Thoracic aorta endothelial cell (primary cell): ENCODE measurements around the gene CFAP99. TPM values are rescaled to one million over a fixed set of nuclear protein-coding genes. Genes with fewer than 3 reads are reported as not detected.

Experiments used
- total RNA-seq: library from RNA; depleted of rRNA; stranded (reverse); fragments of >200 nt; gene quantifications from 2 replicates; pipeline ENCODE4 v1.2.3, GENCODE V29; 2012

The CFAP99 gene
- total RNA-seq: not detected in 2 replicates

DNA sequence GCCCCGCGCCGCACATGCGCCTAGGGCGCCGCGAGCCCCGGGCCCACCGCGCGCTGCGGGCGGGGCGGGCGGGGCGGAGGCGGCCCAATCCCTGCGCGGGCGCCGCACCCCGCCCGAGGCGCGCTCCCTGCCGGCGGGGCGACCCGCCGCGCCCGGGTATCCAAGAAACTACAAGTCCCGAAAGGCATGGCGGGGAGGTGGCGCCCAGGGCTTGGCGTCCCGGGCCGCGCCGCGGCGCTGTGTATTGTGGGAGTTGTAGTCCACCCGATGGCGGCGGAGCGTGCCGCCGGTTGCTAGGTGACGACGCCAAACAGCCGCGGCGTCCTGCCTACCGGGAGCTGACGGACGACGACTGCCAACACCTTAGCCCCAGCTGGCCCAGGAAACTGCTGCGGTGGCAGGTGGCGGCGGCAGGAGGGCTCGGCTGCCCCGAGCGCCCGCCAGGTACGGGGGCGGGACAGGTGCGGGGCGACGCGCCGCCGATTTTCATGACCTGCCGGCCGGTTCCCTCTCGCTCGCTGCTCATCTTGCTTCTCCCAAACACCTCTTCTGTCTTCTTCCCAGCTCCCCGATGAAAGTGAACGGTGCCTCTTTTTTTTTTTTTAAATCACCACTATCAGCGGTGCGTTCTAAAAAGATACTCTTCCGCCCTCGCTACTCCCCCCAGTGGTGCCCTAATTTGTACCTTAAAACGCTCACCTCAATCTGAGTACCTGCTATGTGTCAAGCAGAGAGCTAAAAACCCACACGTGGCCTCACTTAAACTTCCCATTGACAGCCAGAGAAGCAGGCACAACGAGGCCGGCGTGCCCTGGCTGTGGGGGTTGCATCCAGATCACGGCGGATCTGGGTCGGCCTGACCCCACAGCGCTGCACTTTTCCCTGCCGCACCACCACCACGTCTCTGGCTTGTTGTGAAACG lies at the start of gene CFAP99:
TSS of gene CFAP99 (plus strand) at position 306 of the 922 bp plus-strand sequence.

DNA sequence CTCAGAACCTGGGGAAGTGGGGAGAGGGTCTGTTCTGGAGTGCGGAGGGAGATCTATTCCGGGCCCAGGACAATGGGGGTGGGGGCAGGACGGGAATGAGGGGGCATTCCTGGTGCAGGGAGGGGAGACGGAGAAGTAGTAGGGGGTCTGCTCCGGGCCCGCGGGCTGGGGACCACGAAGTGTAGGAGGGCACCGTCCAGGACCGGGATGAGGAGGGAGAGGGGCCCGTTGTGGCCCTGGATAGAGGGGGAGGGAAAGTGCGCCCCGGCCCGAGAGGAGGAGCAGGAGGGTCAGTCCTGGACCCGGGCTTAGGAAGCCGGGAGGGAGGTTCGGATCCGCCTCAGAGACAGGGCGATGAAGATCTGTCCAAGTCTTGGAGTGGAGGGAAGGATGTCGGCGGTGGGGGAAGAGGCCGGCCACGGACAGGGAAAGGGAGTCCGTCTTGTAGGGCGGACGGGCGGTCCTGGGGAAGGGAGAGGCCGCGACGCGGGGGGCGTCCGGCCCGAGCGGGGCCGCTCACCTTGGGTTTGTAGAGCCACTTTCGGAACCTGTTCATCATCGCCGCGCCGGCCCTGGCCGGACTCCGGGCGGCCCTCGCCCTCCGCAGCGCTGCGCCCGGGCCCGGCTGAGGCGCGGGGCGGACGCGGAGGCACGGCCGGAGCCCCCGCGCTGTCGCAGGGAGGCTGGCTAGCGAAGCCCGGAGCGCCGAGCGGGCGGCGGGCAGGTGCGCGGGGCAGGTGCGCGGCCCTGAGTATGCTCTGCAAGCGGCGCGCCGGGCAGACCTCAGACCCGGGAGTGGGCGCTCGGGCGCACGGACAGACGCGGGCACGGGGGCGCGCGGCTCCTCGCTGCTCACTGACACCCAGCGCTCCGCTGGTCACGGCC lies 748 bp upstream of the CFAP99 start, which contains the start of gene ZFYVE28:
TSS of gene ZFYVE28 (minus strand) at position 881 of the 885 bp plus-strand sequence. CDS start at position 559, 322 bp downstream.

DNA sequence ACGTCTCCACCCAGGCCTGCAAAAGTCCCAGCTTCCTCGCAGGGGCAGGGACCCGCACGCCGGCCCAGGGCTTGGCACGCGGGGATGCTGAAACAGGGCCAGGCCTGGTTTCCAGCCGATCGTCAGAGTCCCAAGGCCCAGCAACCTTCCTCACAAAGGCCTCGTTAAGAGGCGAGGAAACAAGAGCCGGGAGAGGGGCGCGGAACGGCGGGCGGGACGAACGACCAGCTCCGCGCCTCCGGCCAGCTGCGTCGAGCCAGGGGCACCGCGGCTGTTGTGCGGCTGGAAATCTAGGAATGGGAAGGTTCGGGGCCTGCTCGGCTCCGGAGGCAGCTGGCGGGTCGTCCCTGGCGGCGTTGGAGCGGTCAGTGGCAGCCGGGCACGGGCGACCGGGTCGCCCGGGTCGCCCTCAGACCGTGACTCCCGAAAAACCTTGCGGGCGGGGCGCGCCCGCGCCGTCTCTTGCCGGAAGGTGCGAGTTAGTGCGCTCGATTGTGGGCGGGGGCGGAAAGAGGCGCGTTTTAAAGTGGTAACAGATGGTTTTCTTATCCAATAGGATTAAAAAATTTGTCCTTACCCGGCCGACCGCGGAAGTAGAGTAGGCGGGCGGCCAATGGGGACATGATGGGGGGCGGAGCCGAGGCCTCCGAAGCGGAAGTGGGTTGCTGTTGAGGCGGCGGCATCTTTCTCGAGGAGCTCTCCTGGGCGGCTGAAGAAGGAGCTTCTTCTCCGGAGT lies 49.9 kb downstream of the CFAP99 start, which contains the start of gene RNF4:
TSS of gene RNF4 (plus strand) at position 651 of the 736 bp plus-strand sequence. CDS start 21,388 bp downstream, outside the sequence.

Other genes starting within 250 kb of the CFAP99 start
- 21.5 TPM in 2 replicates for gene HAUS3, start 176.8 kb upstream of the CFAP99 start, total RNA-seq
- gene POLN, start 176.8 kb upstream of the CFAP99 start, total RNA-seq: 3.2 and 5.6 TPM in 2 replicates
- 52.3 and 53.9 TPM in 2 replicates for gene MXD4, start 156.8 kb upstream of the CFAP99 start, total RNA-seq
- gene ZFYVE28, start 310 bp upstream of the CFAP99 start, total RNA-seq: 7.2 and 11.5 TPM in 2 replicates
- gene RNF4, start 50.2 kb downstream of the CFAP99 start, total RNA-seq: 103 and 122 TPM in 2 replicates
- 24.7 and 26.6 TPM in 2 replicates for gene FAM193A, start 117.7 kb downstream of the CFAP99 start, total RNA-seq